Loucy (cell line): ENCODE measurements around the gene BZW2.

Experiments used
- CTCF ChIP-seq: fragments of 200-600 bp; sonication (generic); conservative IDR thresholded peaks from 2 replicates; pipeline ENCODE4 v1.5.1; 2014; ENCODE audit warnings: mild to moderate bottlenecking, antibody characterized with exemption, low read length
- EZH2phosphoT487 ChIP-seq: fragments of 200-600 bp; IDR thresholded peaks from 2 replicates; pipeline ENCODE4 v1.6.1; 2018; ENCODE audit warnings: antibody characterized with exemption, mild to moderate bottlenecking, moderate library complexity, borderline replicate concordance

GRCh38 chr7:16727736-16728135 lies 81.8 kb downstream of the BZW2 start:
- TF ChIP-seq CTCF (no peak), EZH2phosphoT487 (no peak)
